Measurements from ENCODE around the gene SCUBE1. TPM values are rescaled to one million over a fixed set of nuclear protein-coding genes. Genes with fewer than 3 reads are reported as not detected.

SCUBE1 gene
- total and polyA plus RNA-seq, 2 of the 8 experiments (the other 6 are each of a cell fraction or from before 2014, with no cell fraction given): 2.3 to 4.9 TPM

DNA sequence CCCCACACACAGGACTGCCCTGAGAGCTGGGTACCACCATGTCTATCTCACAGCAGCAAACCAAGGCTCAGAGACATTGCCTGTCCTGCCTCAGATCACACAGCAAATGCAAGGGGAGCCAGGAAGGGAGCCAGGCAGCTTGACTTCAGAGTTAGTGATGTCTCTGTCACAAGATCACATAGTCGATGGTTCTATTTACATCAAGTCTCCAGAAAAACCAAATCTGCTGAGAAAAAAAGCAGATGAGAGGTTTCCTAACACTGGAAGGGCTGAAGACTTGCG, 16.1 kb downstream of the SCUBE1 start:
- no peaks in the 10 kb centered on the region; the same call in 1 of the 2 replicates for H3K23me2 ChIP-seq (ENCODE audit: low read depth, low read length)
- DNase-seq (ENCODE audit: low read depth in 1 of 2, low spot score in 2 of 2): no peak
- no peak overlapping the region for H2AK5ac ChIP-seq (ENCODE audit: low read depth, low read length)
- no peaks in the 10 kb centered on the region for H3K36me3 ChIP-seq (ENCODE audit: control insufficient read depth in 2 of 4, insufficient read depth in 4 of 4, low read length in 3 of 4)
- no peak overlapping the region for H3K23ac ChIP-seq (ENCODE audit: insufficient read length)
- no peak overlapping the region for H3K4me3 ChIP-seq (ENCODE audit: extremely low read depth in 1 of 4, insufficient read depth in 2 of 4, low read depth in 3 of 4, low read length in 4 of 4)
- H4K8ac ChIP-seq (ENCODE audit: extremely low read depth, insufficient read depth, low read length): no peak overlapping the region
- ChIA-PET POLR2A (ENCODE audit: partially characterized antibody) (interaction anchor here (0.6 kb wide), 1 partner anchor 32 kb away, joined by 3 read pairs; no protein-coding TSS in a partner anchor), CTCF (ENCODE audit: partially characterized antibody) (interaction anchor here (0.9 to 5.8 kb wide), 3 partner anchors 9 to 19 kb away, joined by 3 to 26 read pairs (median 4); no protein-coding TSS in a partner anchor)
- no peaks in the 10 kb centered on the region for H3K79me2 ChIP-seq (ENCODE audit: control insufficient read depth in 1 of 2, insufficient read depth in 2 of 2, low read length in 2 of 2)
- no peaks in the 10 kb centered on the region for H3K27me3 ChIP-seq (replicated peaks in 1 of 4; ENCODE audit: control insufficient read depth in 3 of 4, extremely low read depth in 1 of 4, insufficient read depth in 3 of 4, low read length in 3 of 4)
- H4K5ac ChIP-seq (ENCODE audit: insufficient read length, low read depth, low read length): no peak overlapping the region
- H3K4ac ChIP-seq (replicated peaks; ENCODE audit: insufficient read length, low read depth, low read length): no peak overlapping the region
- no peak overlapping the region for H2AFZ ChIP-seq (ENCODE audit: low read length)
- peaks cover 0 to 8% (median 4%) of the 10 kb centered on the region in 4 experiments; a peak in 2 of 7 replicates for H3K4me1 ChIP-seq (replicated peaks in 1 of 4; ENCODE audit: control insufficient read depth in 3 of 4, insufficient read depth in 4 of 4, low read length in 3 of 4)
- no peak overlapping the region for H3K4me2 ChIP-seq (ENCODE audit: insufficient read depth in 1 of 2, low read depth in 2 of 2, low read length in 2 of 2)
- H4K20me1 ChIP-seq (replicated peaks in 1 of 2; ENCODE audit: control insufficient read depth in 1 of 2, insufficient read depth in 2 of 2, low read length in 2 of 2): no peaks in the 10 kb centered on the region
- no peak overlapping the region for H3K9ac ChIP-seq (replicated peaks in 1 of 4; ENCODE audit: extremely low read depth in 1 of 4, low read depth in 3 of 4, low read length in 3 of 4)
- 50% methylated on average over 2 of the region's 2 CpGs; no CpG with 5 or more reads in 1 of the 2 experiments for WGBS, 2 experiments (ENCODE audit: extremely low coverage in 1 of 2, insufficient coverage in 1 of 2, insufficient read length in 1 of 2, insufficient replicate concordance in 2 of 2, low coverage in 1 of 2, low lambda C conversion rate in 2 of 2, missing lambda C conversion rate in 1 of 2)
- H3K27ac ChIP-seq (ENCODE audit: low read depth, low read length): no peak overlapping the region
- H3K79me1 ChIP-seq (ENCODE audit: low read depth, low read length): no peaks in the 10 kb centered on the region
- no peak overlapping the region for H2BK20ac ChIP-seq (ENCODE audit: low read length)
- no peak for FAIRE-seq
- H2BK12ac ChIP-seq (ENCODE audit: low read depth, low read length): no peak overlapping the region
- H3K18ac ChIP-seq (ENCODE audit: extremely low read depth, low read length): no peak overlapping the region
- H2BK5ac ChIP-seq (ENCODE audit: low read depth, low read length): no peak overlapping the region
- no peak overlapping the region for H4K91ac ChIP-seq (replicated peaks; ENCODE audit: insufficient read length, low read length)
- no peak overlapping the region for H3K56ac ChIP-seq (replicated peaks; ENCODE audit: insufficient read length, low read depth, low read length)
- no peak overlapping the region for H2BK120ac ChIP-seq (replicated peaks; ENCODE audit: low read depth, low read length)
- no peaks in the 10 kb centered on the region for H3K9me3 ChIP-seq (ENCODE audit: insufficient read depth in 2 of 2, low read depth in 1 of 2, low read length in 1 of 2)
- no peak overlapping the region for H2BK15ac ChIP-seq (ENCODE audit: low read length)
- no peak overlapping the region for H3K14ac ChIP-seq (ENCODE audit: insufficient read length)
- TF ChIP-seq EZH2 (IDR thresholded peaks at IDR 0.05; ENCODE audit: low read depth, low read length, severe bottlenecking): no peak
- TF ChIP-seq EGR1 (IDR thresholded peaks at IDR 0.05; ENCODE audit: borderline replicate concordance, low read depth, low read length): no peak
- TF ChIP-seq KDM5A (IDR thresholded peaks at IDR 0.05; ENCODE audit: low read length): no peak
- TF ChIP-seq BACH1 (IDR thresholded peaks at IDR 0.05; ENCODE audit: low read length): no peak
